GM11168 (cell line): ENCODE data around the gene IDUA.
"Not testable (repeated sequence)": the region's sequence is repeated elsewhere in the genome, so short reads cannot be mapped to it uniquely, and the experiment has no call there.

Experiments
- in situ Hi-C: fragments of 300-500 bp; cut with MboI; formaldehyde crosslinking; loops from one replicate; pipeline ENCODE4 v1.12.0; 2022; ENCODE audit warnings: low sequenced_read_pairs; ENCODE audit not compliant: unreplicated experiment

The IDUA gene

DNA sequence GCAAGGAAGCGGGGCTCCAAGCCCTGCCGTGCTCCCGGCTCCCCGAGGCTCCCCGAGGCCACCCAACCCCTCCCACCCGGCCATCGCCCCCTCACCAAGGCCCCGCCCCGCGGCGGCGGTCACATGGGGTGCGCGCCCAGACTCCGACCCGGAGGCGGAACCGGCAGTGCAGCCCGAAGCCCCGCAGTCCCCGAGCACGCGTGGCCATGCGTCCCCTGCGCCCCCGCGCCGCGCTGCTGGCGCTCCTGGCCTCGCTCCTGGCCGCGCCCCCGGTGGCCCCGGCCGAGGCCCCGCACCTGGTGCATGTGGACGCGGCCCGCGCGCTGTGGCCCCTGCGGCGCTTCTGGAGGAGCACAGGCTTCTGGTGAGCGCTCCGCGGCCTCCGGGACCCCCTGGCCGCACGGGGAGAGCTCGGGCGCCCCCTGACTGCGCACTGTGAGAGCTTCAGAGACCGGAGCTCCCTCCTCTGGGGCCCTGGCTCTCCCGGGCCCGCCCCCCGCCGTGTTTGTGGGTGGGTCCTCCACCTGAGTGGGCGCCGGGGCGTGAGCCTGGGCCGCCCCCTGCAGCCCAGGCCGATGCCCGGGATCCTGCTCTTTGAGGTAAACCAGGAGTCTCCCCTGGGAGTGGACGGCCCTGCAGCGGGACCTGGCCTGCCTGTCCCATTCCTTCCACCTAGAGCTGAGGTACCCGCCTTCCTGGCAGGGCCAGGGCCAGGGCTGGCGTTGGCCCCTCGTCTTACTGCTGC is at the start of gene IDUA:
Gene IDUA (plus strand): TSS at position 166 of the 745 bp plus-strand sequence. CDS start 41 bp downstream, at position 207.
- in situ Hi-C loops: no loop called here

GRCh38 chr4:939508-939907 is 47.3 kb upstream of the IDUA start:
- in situ Hi-C loops: not testable (repeated sequence)

- in situ Hi-C loops: no loop called here
These were observed 41.4 kb upstream of the IDUA start for GRCh38 chr4:945274-946102.

- in situ Hi-C loops: no loop called here
These were observed 40.8 kb upstream of the IDUA start for GRCh38 chr4:946103-946450.

DNA sequence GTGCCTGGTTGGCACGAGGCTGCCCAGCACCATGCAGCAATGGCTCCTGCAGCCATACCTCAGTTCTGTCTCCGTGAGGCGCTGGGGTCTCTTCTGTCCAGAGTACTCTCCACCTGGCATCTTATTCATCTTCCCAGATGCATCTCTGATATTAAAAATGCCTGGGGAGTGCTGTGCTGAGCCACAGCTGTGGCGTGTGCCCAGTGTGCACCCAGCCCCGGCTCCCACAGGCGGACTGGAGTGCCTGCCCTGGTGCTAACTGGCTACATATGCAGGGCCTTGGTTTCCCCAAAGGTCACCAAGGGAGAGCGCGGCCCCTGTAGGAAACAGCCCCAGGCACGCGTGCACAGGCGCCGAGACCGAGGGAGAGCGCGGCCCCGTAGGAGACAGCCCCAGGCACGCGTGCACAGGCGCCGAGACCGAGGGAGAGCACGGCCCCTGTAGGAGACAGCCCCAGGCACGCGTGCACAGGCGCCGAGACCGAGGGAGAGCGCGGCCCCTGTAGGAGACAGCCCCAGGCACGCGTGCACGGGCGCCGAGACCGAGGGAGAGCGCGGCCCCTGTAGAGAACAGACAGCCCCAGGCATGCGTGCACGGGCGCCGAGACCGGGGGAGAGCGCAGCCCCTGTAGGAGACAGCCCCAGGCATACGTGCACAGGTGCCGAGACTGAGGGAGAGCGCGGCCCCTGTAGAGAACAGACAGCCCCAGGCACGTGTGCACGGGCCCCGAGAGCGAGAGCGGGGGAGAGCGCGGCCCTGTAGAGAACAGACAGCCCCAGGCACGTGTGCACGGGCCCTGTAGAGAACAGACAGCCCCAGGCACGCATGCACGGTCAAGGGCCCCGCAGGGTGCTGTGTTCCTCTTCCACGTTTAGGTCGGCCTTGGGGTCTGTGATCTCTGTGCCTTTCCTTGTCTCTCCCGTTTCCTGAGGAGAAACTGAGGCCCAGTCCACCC is 40.0 kb upstream of the IDUA start:
- in situ Hi-C loops: no loop called here

GRCh38 chr4:947491-947971 is 39.3 kb upstream of the IDUA start:
- in situ Hi-C loops: no loop called here

DNA sequence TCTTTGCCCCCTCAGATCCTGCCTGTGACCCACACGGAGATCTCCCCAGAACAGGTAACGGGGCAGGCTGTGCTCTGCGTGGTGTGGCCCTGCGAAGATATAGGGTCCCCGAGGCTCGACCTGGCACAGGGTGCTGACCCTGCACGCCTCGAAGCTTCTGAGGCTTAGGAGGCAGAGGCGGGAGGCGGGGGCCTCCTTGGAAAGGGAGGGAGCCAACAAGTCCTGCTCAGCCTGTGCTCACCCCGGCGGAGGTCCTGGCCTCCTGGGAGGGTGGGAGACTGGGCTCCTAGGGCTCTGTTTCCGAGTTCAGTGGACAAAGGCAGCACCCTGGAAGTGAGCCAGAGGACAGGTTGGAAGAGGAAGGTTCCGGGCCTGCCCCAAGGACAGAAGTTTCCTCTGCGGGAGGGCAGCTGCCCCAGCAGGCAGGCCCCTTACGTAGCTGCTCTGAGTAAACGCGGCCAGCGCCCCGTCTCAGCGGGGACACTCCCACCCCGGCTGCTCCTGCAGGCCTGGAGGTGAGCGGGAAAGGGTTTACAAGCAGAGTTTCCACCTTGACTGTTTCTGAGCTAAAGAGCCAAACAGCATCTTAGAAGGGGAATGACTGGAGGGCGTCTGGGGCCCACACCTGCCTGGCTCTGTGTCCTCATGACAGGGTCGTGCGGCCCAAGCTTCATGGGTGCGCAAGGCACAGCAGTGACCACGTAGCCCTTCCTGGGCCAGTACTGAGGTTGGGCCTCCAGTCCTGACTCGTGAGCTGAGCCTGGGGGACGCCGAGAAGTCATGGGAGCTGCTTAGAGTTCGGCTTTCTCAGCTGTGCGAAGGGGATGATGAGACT is 38.5 kb upstream of the IDUA start:
- in situ Hi-C loops: no loop called here

DNA sequence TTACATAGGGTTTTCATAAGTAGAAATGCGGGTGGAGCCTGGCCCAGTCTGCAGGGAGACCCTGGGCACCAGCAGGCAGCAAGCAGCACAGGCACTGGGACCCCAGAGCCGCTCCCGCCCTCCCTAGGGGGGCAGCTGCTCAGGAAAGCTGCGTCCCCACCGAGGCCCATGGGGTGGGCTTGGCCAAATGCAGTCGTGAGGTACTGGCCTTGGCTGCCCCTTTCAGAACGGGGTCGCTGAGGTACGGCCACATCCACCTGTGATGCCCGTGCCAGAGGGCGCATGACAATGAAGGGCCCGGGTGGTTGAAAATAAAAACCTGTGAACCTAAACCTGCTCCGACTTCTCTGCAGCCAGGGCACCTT is 37.9 kb upstream of the IDUA start:
- in situ Hi-C loops: no loop called here

- in situ Hi-C loops: no loop called here
These were observed 37.2 kb upstream of the IDUA start for GRCh38 chr4:949656-950055.

DNA sequence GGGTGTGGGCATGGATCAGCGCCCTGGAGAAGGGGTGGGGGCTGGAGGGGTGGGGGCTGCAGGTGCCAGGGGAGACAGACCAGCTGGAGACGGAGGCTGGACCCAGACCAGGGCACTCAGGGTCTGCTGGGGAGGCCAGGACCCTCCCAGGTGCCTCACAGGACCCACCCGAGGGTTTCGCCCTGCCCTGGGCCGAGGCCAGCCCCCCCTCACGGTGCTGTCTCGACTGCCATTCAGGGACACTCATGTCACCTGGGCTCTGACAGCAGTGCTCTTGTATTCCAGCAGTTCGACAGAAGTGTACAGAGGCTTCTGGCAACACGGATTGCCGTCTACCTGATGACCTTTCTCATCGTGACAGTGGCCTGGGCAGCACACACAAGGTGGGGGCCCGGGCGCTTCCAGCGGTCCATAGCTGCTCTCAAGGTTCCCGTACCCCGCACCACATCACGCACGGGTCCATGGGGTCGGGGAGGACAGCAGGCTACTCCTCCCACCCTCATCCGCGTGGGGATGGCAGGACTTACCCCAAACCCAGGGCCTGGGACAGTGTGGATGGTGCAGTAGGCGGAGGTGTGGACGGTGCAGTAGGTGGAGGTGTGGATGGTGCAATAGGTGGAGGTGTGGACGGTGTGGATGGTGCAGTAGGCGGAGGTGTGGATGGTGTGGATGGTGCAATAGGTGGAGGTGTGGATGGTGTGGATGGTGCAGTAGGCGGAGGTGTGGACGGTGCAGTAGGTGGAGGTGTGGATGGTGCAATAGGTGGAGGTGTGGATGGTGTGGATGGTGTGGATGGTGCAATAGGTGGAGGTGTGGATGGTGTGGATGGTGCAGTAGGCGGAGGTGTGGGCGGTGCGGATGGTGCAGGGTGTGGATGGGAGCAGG is 36.5 kb upstream of the IDUA start:
- in situ Hi-C loops: no loop called here

DNA sequence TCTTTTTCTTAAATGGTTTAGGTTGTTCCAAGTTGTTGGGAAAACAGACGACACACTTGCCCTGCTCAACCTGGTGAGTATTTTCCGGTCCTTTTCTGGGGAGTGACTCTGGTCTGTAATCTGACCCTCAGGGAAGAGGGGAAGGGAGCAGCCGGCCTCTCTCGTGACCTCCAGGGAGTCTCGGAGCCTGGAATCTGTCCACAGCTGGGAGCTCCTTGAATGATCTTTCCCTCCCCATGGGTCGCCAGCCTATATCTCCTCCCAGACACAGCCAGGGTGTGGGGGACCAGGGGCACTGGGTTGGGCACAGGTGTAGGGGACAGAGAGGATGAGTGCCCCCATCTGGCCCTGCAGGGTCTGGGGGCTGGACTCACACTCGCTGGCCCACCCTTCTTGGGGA is 35.7 kb upstream of the IDUA start:
- in situ Hi-C loops: no loop called here

- in situ Hi-C loops: no loop called here
These were observed 35.0 kb upstream of the IDUA start for GRCh38 chr4:951594-952468.

DNA sequence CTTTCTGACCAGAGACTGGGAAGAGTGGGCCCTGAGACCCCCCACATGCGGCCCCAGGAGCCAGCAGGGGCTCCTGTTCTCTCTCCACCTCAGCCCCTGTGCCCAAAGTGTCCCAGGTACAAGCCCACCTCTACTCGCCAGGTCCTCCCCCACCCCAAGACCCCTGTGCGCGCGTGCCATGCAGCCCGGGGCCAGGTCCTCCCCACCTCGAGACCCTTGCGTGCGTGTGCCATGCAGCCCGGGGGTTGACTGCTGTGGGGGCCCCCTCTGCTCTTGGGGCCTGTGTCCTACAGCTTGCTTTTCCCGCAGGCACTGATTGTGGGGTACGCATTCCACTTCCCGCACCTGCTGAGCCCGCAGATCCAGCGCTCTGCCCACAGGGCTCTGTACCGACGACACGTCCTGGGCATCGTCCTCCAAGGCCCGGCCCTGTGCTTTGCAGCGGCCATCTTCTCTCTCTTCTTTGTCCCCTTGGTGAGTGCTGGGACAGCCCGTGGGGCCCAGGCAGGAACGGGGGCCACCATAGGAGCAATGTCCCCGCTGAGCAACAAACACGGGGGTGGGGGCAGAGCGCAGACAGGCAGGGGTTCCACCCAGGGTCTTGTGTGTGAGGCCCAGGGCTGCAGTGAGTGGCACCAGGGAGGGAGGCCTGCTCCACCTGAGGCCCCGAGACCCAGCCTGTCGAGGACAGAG is 33.8 kb upstream of the IDUA start:
- in situ Hi-C loops: no loop called here

- in situ Hi-C loops: no loop called here
These were observed 33.3 kb upstream of the IDUA start for GRCh38 chr4:953574-953915.

- in situ Hi-C loops: no loop called here
These were observed 32.4 kb upstream of the IDUA start for GRCh38 chr4:954211-955020.

GRCh38 chr4:955161-955921 is 31.5 kb upstream of the IDUA start:
- in situ Hi-C loops: no loop called here
